Motor neuron (in vitro differentiated cells): ENCODE measurements around the gene YTHDF2. TPM values are rescaled to one million over a fixed set of nuclear protein-coding genes. Genes with fewer than 3 reads are reported as not detected.
"Not testable (repeated sequence)": the region's sequence is repeated elsewhere in the genome, so short reads cannot be mapped to it uniquely, and the experiment has no call there.

ENCODE experiments used
- ATAC-seq, 8 experiments: fragments of 200-7000 bp; cut with Tn5 transposase; replicated peaks in 6 of 8; 2 replicates each; pipeline ENCODE4 v1.8.0; 2021; ENCODE audit warnings: mild to moderate bottlenecking in 8 of 8, moderate library complexity in 8 of 8
- H3K27ac ChIP-seq, 2 donors: fragments of 250-450 bp; sonication (Bioruptor Pico); 2 replicates each; pipeline ENCODE4 v1.9.0; 2021; ENCODE audit warnings: antibody characterized with exemption in 2 of 2, mild to moderate bottlenecking in 2 of 2, moderate library complexity in 1 of 2
- H3K4me1 ChIP-seq, 2 donors: fragments of 250-450 bp; sonication (Bioruptor Pico); replicated peaks in 1 of 2; 2 replicates each; pipeline ENCODE4 v1.6.1; 2021; ENCODE audit warnings: antibody characterized with exemption in 2 of 2, mild to moderate bottlenecking in 2 of 2, moderate library complexity in 1 of 2
- H3K4me3 ChIP-seq, 5 donors: fragments of 250-450 bp; sonication (Bioruptor Pico); 2 replicates each; pipeline ENCODE4 v1.9.0; 2021; ENCODE audit warnings: antibody characterized with exemption in 5 of 5, mild to moderate bottlenecking in 5 of 5, moderate library complexity in 4 of 5
- WGBS, 10 experiments: fragments of 450-650 bp; shearing (Covaris generic); methylation state at CpG; one replicate each; pipeline ENCODE4 v1.0.0; 2022; 5-methylcytosine and 5-hydroxymethylcytosine counted together
- in situ Hi-C, 9 experiments: fragments of 400-800 bp; cut with MboI; loops; one replicate each; pipeline ENCODE4 v1.15.0; 2021; ENCODE audit warnings: low sequenced_read_pairs in 9 of 9, low pct_unique_long_range_greater_than_20kb in 2 of 9; ENCODE audit not compliant: unreplicated experiment in 9 of 9
- total RNA-seq, 8 experiments: library from RNA; unstranded; fragments of 300-600 nt; gene quantifications; 2 replicates each; pipeline versions ENCODE4 v1.2.3 to v1.2.4, GENCODE V29; 2022

YTHDF2 gene
- total RNA-seq = 100 to 1,000 TPM in 3 of 8 experiments, 10 to 100 TPM in 5; 60.2 to 149 (median 88.6) TPM

DNA sequence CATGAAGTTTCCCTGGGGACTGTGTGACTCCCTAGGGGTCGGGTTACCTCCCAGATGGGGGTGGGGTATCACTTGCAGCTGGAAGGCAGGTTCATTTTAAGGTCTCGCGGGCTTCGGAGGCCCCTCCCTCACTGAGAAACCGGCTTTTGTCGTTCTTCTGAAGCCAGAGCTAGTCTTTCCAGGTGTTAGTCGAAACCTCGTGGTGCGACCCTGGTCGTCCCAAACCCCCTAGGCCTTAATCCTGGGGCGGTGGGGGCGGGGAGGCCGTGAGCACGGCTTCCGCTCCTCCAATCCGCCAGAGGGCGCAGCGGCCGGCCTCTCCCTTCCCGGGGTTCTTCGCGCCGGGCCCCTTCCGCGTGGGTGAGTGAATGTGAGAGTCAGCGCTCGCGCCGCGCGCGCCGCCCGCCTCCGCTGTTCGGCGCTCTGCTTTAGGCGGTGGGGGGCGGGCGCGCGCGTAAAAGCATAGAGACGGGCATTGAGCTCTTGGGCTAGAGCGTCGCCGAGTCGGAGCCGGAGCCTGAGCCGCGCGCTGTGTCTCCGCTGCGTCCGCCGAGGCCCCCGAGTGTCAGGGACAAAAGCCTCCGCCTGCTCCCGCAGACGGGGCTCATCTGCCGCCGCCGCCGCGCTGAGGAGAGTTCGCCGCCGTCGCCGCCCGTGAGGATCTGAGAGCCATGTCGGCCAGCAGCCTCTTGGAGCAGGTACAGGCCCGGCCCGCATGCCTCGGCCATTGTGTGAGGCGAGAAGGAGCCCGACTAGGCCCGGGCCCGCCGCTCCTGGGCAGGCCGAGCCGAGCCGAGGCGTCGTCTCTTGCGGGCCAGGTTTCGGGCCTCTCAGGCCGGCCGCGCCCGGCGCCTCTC lies at the start of gene YTHDF2:
Gene YTHDF2 (plus strand): TSS at position 491 of the 857 bp plus-strand sequence. CDS start 181 bp downstream, at position 672.
- H3K27ac ChIP-seq = peak within 1 kb of the TSS; percentile 91 to 92
- H3K4me3 ChIP-seq = peak within 1 kb of the TSS; percentile 66 to 89 (median 74)
- peaks cover 14 to 25% of the 10 kb centered on the region in 2 donors for H3K4me1 ChIP-seq
- 0 to 8% (median 1%) methylated on average over 1 to 28 of the region's 92 CpGs; no CpG with 5 or more reads in 4 of the 10 experiments for WGBS, 10 experiments
- ATAC-seq = peak; percentile 91 to 96 (median 94)
- in situ Hi-C loops = no loop called here

DNA sequence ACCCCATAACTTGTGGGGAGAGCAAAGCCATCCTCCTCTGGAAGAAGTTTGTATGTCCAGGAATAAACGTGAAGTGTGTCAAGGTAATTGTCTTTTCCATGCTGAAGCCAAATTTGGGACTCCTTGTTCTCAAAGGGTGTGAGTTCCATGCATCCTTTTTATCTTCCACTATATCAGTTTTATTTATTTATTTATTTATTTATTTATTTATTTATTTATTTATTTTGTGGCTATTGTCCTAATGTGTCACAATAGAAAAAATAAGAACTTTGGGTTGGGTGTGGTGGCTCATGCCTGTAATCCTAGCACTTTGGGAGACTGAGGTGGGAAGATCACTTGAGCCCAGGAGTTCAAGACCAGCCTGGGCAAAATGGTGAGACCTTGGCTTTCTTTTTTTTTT lies 45.1 kb upstream of the YTHDF2 start:
- H3K4me1 ChIP-seq, H3K4me3 ChIP-seq, ATAC-seq, in situ Hi-C loops, H3K27ac ChIP-seq: not testable (repeated sequence)
- WGBS, 10 experiments = 50 to 100% (median 88%) methylated on average over 1 of the region's 1 CpG; no CpG with 5 or more reads in 3 of the 10 experiments

DNA sequence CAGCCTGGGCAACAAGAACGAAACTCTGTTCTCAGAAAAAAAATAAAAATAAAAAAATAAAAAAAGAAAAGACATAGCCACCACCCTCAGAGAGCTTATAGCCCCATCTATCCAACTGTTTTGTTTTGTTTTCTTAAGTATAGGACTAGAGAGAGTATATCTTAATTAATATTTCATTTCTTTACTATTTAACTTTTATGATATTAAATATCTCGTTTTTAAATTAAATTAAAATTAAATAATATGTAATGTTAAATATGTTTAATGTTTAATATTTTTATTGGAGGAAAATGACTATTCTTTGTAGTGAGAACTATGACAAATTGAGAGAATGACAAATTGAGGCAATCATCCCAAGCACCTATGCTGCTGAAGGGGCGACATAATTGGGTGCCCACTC lies 33.1 kb upstream of the YTHDF2 start:
- in situ Hi-C loops = no loop called here
- ATAC-seq = no peak
- 57 to 90% (median 80%) methylated on average over 1 to 3 of the region's 3 CpGs; no CpG with 5 or more reads in 1 of the 10 experiments for WGBS, 10 experiments
- no peak overlapping the region for H3K27ac ChIP-seq
- no peak overlapping the region for H3K4me3 ChIP-seq
- H3K4me1 ChIP-seq = no peaks in the 10 kb centered on the region

DNA sequence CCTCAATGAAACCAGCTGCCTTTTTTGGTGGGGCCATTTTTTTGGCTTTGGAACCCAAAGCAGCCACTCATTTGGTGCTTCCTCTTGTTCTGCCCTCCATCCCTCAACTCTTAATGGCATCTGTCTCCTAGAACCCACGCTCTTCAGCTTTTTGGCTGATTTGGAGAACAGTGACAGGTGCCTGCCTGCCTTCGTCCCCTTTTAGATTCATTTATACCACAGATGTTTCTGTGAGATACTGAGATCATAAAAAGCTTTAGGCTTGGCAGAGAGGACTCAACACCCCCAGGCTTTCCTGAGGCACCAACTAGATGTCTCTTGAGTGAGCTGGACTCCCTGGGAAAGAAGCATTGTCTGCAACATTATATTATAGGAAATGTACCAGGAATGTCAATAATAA lies 20.4 kb upstream of the YTHDF2 start:
- in situ Hi-C loops = no loop called here

DNA sequence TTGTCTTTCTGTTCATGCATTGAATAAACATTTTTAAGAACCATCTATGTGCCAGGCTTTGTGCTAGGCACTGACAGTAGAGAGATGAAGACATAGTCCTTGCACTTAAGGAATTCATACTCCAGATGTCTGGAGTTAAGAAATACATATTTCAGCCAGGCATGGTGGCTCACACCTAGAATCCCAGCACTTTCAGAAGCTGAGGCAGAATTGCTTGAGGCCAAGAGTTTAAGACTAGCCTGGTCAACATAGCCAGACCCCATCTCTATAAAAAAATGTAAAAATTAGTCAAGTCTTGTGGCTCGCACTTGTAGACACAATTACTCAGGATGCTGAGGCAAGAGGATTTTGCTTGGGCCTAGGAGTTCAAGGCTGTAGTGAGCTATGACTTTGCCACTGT lies 18.6 kb upstream of the YTHDF2 start:
- in situ Hi-C loops = no loop called here
- 83 to 100% (median 100%) methylated on average over 1 of the region's 1 CpG; no CpG with 5 or more reads in 3 of the 10 experiments for WGBS, 10 experiments
- no peak overlapping the region for H3K27ac ChIP-seq
- H3K4me3 ChIP-seq = no peak overlapping the region
- no peaks in the 10 kb centered on the region for H3K4me1 ChIP-seq
- no peak for ATAC-seq

More for the DNA sequence above, 20.4 kb upstream of the YTHDF2 start:
- H3K27ac ChIP-seq = no peak overlapping the region
- H3K4me3 ChIP-seq = no peak overlapping the region
- H3K4me1 ChIP-seq = no peaks in the 10 kb centered on the region
- 50 to 100% (median 95%) methylated on average over 1 to 2 of the region's 2 CpGs; no CpG with 5 or more reads in 5 of the 10 experiments for WGBS, 10 experiments
- ATAC-seq = no peak

DNA sequence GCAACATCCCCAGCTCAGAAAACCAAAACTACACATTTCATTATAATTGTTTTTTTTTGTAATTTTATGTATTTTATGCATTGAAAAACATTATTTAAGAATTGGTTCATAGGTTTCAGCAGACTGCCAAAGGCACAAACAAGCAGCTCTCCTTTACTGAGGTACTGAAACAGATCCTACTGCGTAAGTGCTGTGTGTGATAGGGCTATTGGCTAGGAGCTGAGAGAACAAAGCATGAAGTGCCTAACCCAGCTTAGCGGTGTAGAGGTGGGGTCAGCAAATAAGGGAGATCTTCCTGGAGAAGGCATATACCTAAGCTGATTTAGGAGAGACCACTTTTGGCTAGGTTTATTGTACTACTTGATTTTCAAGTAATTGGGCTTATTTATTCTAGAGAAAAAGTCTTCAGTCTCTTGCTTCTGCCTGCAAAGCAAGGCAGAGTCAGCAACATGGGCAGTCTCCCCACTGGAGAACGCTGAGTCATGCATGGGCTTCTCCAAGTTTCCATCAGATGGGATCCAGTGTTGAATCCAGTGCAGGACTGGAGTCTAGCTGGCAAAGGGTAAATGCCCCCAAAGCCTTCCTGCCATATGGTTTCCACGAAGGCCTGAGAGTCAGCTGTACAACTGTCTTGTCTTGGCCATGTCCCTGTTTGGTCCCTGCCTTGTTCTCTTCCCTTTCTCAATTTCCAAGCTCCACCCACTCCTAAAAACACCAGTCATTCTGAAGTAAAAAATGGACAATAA lies 18.0 kb upstream of the YTHDF2 start:
- no peaks in the 10 kb centered on the region for H3K4me1 ChIP-seq
- no peak overlapping the region for H3K27ac ChIP-seq
- ATAC-seq = peak in 4 of 8 experiments; percentile 18 to 89 (median 54)
- H3K4me3 ChIP-seq = no peak overlapping the region
- in situ Hi-C loops = no loop called here
- WGBS, 10 experiments = 0 to 100% (median 87%) methylated on average over 1 to 4 of the region's 4 CpGs; no CpG with 5 or more reads in 1 of the 10 experiments

DNA sequence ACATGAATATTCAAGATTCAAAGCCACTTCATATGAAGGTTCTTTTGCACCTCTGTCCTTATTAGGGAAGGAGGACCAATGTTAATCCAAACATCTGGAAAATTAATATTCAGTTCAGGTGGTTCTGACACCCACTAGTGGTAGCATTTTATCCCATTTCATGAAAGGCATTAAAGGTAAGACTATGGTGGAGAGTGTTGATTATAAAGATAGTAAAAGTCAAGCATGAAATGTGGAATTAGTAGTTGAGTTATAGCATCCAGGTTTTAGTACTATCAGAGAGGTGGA lies 17.5 kb upstream of the YTHDF2 start:
- in situ Hi-C loops = no loop called here
- Histone ChIP-seq H3K27ac (no peak overlapping the region), H3K4me1 (no peaks in the 10 kb centered on the region), H3K4me3 (no peak overlapping the region)
- ATAC-seq = no peak

DNA sequence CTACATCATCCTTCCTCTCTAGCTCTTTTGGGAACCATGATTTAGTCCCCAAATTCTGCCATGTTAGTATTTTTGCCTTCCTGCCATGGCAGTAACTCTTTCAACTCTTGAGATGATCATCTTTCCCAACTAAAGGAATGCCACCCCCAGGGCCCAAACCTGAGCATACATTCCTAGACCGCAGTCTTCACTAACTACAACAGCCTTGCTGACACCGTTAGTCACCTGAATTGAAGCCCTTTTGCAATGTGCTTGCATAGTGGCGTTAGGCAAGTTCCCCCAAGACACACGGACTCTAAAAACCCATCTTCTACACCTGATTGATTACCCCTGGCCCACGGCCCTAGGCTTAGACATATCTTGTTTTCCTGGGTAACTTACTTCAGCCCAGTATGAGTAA lies 16.4 kb upstream of the YTHDF2 start:
- no peak overlapping the region for H3K27ac ChIP-seq
- H3K4me1 ChIP-seq = no peaks in the 10 kb centered on the region
- in situ Hi-C loops = no loop called here
- no peak for ATAC-seq
- 40 to 95% (median 89%) methylated on average over 1 to 5 of the region's 5 CpGs; no CpG with 5 or more reads in 3 of the 10 experiments for WGBS, 10 experiments
- H3K4me3 ChIP-seq = no peak overlapping the region

DNA sequence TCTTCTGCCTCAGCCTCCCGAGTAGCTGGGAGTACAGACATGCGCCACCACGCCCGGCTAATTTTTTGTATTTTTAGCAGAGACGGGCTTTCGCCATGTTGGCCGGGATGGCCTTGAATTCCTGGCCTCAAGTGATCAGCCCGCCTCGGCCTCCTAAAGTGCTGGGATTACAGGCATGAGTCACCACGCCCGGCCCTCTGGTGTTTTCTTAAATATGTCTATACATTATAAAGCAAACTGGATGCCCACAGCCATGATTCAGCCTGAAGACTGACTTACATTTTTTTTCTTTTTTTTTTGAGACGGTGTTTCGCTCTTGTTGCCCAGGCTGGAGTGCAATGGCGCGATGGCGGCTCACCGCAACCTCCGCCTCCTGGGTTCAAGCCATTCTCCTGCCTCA lies 14.8 kb upstream of the YTHDF2 start:
- H3K27ac ChIP-seq, H3K4me1 ChIP-seq, in situ Hi-C loops, ATAC-seq, H3K4me3 ChIP-seq: not testable (repeated sequence)
- WGBS, 10 experiments = 80 to 100% (median 96%) methylated on average over 3 to 17 of the region's 18 CpGs; no CpG with 5 or more reads in 4 of the 10 experiments

DNA sequence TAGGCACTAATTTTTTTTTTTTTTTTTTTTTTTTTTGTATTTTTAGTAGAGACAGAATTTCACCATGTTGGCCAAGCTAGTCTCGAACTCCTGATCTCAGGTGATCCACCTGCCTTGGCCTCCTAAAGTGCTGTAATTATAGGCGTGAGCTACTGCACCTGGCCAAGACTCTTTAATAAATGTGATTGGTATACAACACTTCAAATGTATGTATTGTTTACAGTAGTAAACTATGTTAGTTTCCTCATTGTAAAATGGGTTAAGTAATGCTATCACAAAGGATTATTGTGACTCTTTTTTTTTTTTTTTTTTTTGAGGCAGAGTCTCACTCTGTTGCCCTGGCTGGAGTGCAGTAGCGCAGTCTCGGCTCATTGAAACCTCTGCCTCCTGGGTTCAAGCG lies 11.4 kb upstream of the YTHDF2 start:
- WGBS, 10 experiments = 54 to 100% (median 93%) methylated on average over 1 to 5 of the region's 5 CpGs; no CpG with 5 or more reads in 3 of the 10 experiments
- H3K27ac ChIP-seq, H3K4me3 ChIP-seq, H3K4me1 ChIP-seq, in situ Hi-C loops, ATAC-seq: not testable (repeated sequence)

DNA sequence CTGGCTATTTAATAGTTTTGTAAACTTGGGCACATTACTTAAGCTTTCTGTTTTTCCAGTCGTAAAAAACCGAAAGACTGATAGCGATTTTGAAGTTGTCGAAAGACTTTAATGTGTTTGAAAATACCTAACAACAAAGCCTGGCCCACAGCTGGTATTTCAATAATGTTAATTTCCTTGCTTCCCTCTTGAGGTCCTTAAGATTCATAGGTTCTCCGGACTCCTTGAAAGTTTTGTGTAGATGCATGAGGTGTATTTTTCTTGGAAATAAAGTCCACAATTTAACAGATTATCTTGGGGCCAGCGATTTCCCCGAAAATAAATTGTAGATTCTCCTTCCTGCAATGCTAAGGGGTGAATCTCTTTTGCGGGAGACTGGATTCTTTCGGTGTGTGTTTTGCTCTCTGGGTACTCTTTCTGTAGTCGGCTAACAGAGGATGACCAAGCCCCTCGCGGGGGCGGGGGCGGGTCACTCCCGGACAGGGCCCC lies 735 bp upstream of the YTHDF2 start:
- H3K4me3 ChIP-seq = peak overlapping the region; percentile 66 to 89 (median 74)
- WGBS, 10 experiments = 0 to 81% (median 4%) methylated on average over 1 to 12 of the region's 15 CpGs; no CpG with 5 or more reads in 1 of the 10 experiments
- H3K27ac ChIP-seq = peak overlapping the region; percentile 76 to 92
- peak in 5 of 8 experiments; percentile 71 to 79 (median 78) for ATAC-seq
- in situ Hi-C loops = no loop called here
- peaks cover 14 to 25% of the 10 kb centered on the region in 2 donors for H3K4me1 ChIP-seq

DNA sequence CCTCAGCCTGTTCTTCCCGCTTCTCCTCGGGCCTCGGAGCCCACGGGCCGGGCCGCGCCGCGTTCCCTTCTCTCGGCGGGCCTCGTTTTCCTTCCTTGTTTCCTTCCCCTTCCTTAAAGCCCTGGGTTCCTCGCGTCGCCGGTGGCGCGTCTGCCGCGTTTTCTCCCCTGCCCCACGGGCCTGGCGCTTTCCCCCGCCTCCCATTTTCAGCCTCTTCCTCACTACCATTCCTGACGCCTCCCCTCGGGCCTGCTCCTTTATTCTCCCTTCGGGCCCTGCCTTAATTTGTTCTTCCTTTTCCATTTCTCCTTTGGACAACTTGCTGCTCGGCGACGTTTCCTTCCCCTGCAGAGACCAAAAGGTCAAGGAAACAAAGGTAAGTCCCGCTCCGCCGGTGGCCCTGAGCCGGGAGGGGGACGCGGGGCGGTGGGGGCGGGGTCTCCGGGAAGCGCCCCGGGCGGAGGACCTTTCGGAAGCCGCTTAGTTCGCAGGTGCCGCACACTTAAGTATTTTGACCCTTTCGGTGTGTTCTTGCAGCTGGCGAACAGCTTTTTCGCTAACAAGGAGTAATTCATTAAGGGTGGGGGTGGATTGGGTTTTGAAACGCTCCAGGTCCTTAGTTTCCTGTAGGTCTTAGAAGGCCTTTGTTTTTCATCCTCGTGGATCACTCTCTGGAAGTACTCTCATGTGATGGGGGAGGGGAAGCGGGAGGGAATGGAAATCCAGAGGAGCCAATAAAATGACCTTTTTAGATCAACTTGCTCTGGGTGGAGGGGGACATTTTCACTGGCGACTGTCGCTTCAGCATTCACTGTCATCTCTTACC lies 780 bp downstream of the YTHDF2 start:
- in situ Hi-C loops = no loop called here
- Histone ChIP-seq H3K4me1 (peaks cover 14 to 25% of the 10 kb centered on the region in 2 donors), H3K27ac (peak overlapping the region; percentile 91 to 92), H3K4me3 (peak overlapping the region; percentile 66 to 89 (median 74))
- WGBS, 10 experiments = 0 to 17% (median 2%) methylated on average over 1 to 25 of the region's 53 CpGs; no CpG with 5 or more reads in 3 of the 10 experiments
- peak in 3 of 8 experiments; percentile 5 to 8 (median 5) for ATAC-seq
